ENCODE data around the gene PSD4. TPM values are rescaled to one million over a fixed set of nuclear protein-coding genes. Genes with fewer than 3 reads are reported as not detected.
A peak's percentile ranks its signal among the peaks of the same experiment; 100 is the strongest.

The PSD4 gene
- total and polyA plus RNA-seq, 2 donors from 2014 or later: 16.2 to 42.0 TPM

DNA sequence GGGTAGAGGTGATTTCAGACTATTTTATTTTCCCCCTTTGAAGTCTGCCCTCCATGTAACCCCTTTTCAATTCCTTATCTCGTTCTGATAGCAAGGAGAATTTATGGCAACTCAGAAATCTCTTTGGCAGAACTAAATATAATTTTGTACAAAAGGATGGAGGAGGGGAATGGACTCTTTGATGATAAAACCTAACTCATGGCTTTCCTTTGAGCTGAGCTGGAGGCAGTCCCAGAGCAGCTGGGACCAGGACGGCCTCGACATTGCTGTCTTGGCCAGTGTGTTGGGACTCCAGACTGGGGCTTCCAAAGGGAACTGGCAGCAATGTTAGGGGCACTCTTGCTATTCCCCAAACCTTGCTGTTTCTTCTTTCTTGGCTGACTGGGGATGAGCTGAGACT lies 57.3 kb downstream of the PSD4 start:
- TF ChIP-seq, protein P1, sequence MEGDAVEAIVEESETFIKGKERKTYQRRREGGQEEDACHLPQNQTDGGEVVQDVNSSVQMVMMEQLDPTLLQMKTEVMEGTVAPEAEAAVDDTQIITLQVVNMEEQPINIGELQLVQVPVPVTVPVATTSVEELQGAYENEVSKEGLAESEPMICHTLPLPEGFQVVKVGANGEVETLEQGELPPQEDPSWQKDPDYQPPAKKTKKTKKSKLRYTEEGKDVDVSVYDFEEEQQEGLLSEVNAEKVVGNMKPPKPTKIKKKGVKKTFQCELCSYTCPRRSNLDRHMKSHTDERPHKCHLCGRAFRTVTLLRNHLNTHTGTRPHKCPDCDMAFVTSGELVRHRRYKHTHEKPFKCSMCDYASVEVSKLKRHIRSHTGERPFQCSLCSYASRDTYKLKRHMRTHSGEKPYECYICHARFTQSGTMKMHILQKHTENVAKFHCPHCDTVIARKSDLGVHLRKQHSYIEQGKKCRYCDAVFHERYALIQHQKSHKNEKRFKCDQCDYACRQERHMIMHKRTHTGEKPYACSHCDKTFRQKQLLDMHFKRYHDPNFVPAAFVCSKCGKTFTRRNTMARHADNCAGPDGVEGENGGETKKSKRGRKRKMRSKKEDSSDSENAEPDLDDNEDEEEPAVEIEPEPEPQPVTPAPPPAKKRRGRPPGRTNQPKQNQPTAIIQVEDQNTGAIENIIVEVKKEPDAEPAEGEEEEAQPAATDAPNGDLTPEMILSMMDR (IDR thresholded peaks at IDR 0.05; ENCODE audit: borderline replicate concordance, extremely low read depth, insufficient read depth): no peak
- Histone ChIP-seq H3K27me3 (ENCODE audit: control insufficient read depth, insufficient read depth, low read length) (no peaks in the 10 kb centered on the region), H3K36me3 (ENCODE audit: control insufficient read depth in 2 of 3, insufficient read depth in 3 of 3, low read length in 3 of 3) (peaks cover 0 to 32% (median 14%) of the 10 kb centered on the region in 3 donors), H3K27ac (ENCODE audit: low read depth in 2 of 2, low read length in 2 of 2) (no peak overlapping the region), H3K9me3 (ENCODE audit: control insufficient read depth in 2 of 3, insufficient read depth in 1 of 3, low read length in 3 of 3) (no peaks in the 10 kb centered on the region), H3K4me1 (ENCODE audit: control insufficient read depth in 2 of 3, insufficient read depth in 2 of 3, low read depth in 1 of 3, low read length in 3 of 3) (peaks cover 0 to 34% (median 16%) of the 10 kb centered on the region in 3 donors), H3K4me3 (ENCODE audit: low read length in 3 of 3) (no peak overlapping the region), H3K9ac (ENCODE audit: low read length in 3 of 3) (no peak overlapping the region)
- DNase-seq (no peak), FAIRE-seq (no peak)
- intact Hi-C loops (cut with DNase I): no loop called here

DNA sequence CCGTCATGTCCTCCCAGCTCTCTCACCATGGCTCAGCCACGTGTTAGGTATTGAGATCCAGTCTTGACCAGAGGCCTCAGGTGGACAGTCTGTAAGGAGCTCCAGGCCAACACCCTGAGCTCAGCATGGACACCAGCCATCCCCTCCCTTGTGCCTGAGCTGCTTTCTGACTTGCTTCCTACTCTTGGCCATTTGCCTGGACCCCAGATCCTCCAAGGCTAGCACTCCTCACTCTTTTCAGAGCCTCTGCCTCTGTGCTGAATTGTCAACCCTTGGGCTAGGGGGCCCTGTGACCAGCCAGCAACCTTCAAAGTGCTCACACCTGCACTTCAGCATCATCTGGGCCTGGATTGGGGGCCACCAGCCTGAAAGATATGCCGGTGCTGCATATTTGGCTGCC lies 58.4 kb downstream of the PSD4 start:
- intact Hi-C loops (cut with DNase I): no loop called here
- no peak overlapping the region for H3K4me3 ChIP-seq (ENCODE audit: low read length in 3 of 3)
- no peaks in the 10 kb centered on the region for H3K9me3 ChIP-seq (ENCODE audit: control insufficient read depth in 2 of 3, insufficient read depth in 1 of 3, low read length in 3 of 3)
- DNase-seq (no peak), FAIRE-seq (no peak)
- H3K27me3 ChIP-seq (ENCODE audit: control insufficient read depth, insufficient read depth, low read length): no peaks in the 10 kb centered on the region
- no peak overlapping the region for H3K27ac ChIP-seq (ENCODE audit: low read depth in 2 of 2, low read length in 2 of 2)
- H3K4me1 ChIP-seq (ENCODE audit: control insufficient read depth in 2 of 3, insufficient read depth in 2 of 3, low read depth in 1 of 3, low read length in 3 of 3): peaks cover 0 to 27% (median 10%) of the 10 kb centered on the region in 3 donors
- peaks cover 0 to 32% (median 13%) of the 10 kb centered on the region in 3 donors for H3K36me3 ChIP-seq (ENCODE audit: control insufficient read depth in 2 of 3, insufficient read depth in 3 of 3, low read length in 3 of 3)
- no peak overlapping the region for H3K9ac ChIP-seq (ENCODE audit: low read length in 3 of 3)
- TF ChIP-seq, protein P1 (IDR thresholded peaks at IDR 0.05; ENCODE audit: borderline replicate concordance, extremely low read depth, insufficient read depth): no peak

DNA sequence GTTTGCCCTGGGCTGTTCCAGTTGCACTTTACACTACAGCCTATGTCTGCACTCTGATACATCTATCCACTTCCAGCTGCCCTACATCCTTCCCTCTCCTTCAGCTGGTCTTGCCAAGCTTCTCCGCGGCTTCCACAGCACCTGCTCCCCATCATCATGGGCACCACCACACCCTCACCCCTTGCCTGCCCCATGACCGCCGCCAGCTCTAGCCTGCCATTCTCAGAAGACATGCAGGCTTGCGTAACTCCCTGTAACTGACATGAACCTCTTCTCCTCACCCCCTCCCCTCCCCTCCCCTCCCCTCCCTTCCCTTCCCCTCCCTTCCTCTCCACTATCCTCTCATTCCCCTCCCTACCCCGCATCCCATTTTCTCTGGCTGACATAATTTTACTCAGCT lies 59.0 kb downstream of the PSD4 start:
- peaks cover 0 to 24% (median 10%) of the 10 kb centered on the region in 3 donors for H3K4me1 ChIP-seq (ENCODE audit: control insufficient read depth in 2 of 3, insufficient read depth in 2 of 3, low read depth in 1 of 3, low read length in 3 of 3)
- no peaks in the 10 kb centered on the region for H3K9me3 ChIP-seq (ENCODE audit: control insufficient read depth in 2 of 3, insufficient read depth in 1 of 3, low read length in 3 of 3)
- H3K4me3 ChIP-seq (ENCODE audit: low read length in 3 of 3): no peak overlapping the region
- H3K36me3 ChIP-seq (ENCODE audit: control insufficient read depth in 2 of 3, insufficient read depth in 3 of 3, low read length in 3 of 3): peaks cover 2 to 38% (median 16%) of the 10 kb centered on the region in 3 donors
- H3K9ac ChIP-seq (ENCODE audit: low read length in 3 of 3): no peak overlapping the region
- no peak for DNase-seq
- H3K27me3 ChIP-seq (ENCODE audit: control insufficient read depth, insufficient read depth, low read length): no peaks in the 10 kb centered on the region
- FAIRE-seq: no peak
- TF ChIP-seq, protein P1 (IDR thresholded peaks at IDR 0.05; ENCODE audit: borderline replicate concordance, extremely low read depth, insufficient read depth): no peak
- intact Hi-C loops (cut with DNase I): no loop called here
- H3K27ac ChIP-seq (ENCODE audit: low read depth in 2 of 2, low read length in 2 of 2): peak overlapping the region in 1 of 2 donors; percentile 13

All from kidney (tissue), 14 donors.